Endothelial cell of umbilical vein (primary cell): Measurements from ENCODE around the gene GOLGA2.

Experiments used
- EZH2 ChIP-seq: IDR thresholded peaks from 2 replicates; pipeline ENCODE4 v1.6.1; 2012; ENCODE audit warnings: borderline replicate concordance, low read depth, mild to moderate bottlenecking, moderate library complexity, low read length, inconsistent platforms; ENCODE audit not compliant: severe bottlenecking
- TF ChIP-seq, protein P1 (sequence below), 2 donors: IDR thresholded peaks; 1 replicate in 1 of 2; 2 replicates in 1 of 2; pipeline ENCODE4 v1.5.1; 2011; ENCODE audit warnings: low read length in 2 of 2, mild to moderate bottlenecking in 2 of 2, moderate library complexity in 2 of 2, control low read depth in 1 of 2, inconsistent platforms in 1 of 2, low read depth in 1 of 2; ENCODE audit not compliant: insufficient read depth in 1 of 2; ENCODE audit errors: extremely low read depth in 1 of 2

DNA sequence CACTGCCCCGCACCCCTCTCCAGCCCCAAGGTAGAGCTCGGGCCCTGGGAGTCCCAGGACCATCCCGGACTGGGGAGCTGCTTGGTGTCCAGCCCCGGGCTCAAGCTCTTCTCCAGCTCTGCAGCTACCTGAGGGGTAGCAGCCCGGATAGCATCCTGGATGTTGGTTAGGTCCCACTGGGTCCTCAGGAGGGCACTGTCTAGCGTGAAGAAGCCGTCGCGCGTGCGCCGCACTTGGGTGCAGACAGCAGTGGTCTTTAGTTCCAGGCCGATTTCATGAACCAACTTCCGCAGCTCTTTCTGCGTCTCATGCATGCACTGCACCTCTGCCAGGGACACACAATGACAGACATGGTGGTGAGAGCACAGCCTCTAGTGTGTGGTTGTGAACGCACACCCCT lies 33.7 kb upstream of the GOLGA2 start:
- TF ChIP-seq, protein P1, sequence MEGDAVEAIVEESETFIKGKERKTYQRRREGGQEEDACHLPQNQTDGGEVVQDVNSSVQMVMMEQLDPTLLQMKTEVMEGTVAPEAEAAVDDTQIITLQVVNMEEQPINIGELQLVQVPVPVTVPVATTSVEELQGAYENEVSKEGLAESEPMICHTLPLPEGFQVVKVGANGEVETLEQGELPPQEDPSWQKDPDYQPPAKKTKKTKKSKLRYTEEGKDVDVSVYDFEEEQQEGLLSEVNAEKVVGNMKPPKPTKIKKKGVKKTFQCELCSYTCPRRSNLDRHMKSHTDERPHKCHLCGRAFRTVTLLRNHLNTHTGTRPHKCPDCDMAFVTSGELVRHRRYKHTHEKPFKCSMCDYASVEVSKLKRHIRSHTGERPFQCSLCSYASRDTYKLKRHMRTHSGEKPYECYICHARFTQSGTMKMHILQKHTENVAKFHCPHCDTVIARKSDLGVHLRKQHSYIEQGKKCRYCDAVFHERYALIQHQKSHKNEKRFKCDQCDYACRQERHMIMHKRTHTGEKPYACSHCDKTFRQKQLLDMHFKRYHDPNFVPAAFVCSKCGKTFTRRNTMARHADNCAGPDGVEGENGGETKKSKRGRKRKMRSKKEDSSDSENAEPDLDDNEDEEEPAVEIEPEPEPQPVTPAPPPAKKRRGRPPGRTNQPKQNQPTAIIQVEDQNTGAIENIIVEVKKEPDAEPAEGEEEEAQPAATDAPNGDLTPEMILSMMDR (IDR thresholded peaks at IDR 0.05; ENCODE audit: extremely low read depth in 1 of 2, insufficient read depth in 1 of 2, low read depth in 1 of 2, low read length in 2 of 2): no peak
- no peak for TF ChIP-seq EZH2
